ENCODE results near the gene HDAC3. TPM values are rescaled to one million over a fixed set of nuclear protein-coding genes. Genes with fewer than 3 reads are reported as not detected.

HDAC3 gene
- total and polyA plus RNA-seq, 2 donors (not counting 1 experiment from before 2014, with no cell fraction given), result 85.5 to 94.0 TPM

- Histone ChIP-seq H3K9me3 (ENCODE audit: control extremely low read depth in 1 of 3, control insufficient read depth in 2 of 3, insufficient read depth in 1 of 3, low read length in 2 of 3) (no peaks in the 10 kb centered on the region), H4K20me1 (ENCODE audit: control insufficient read depth, insufficient read depth, low read length, poor library complexity, severe bottlenecking) (peaks cover 4% of the 10 kb centered on the region), H3K27me3 (replicated peaks in 1 of 4; ENCODE audit: control extremely low read depth in 1 of 4, control insufficient read depth in 3 of 4, insufficient read depth in 4 of 4, low read length in 3 of 4) (no peaks in the 10 kb centered on the region), H3K4me2 (replicated peaks; ENCODE audit: low read depth, low read length, poor library complexity, severe bottlenecking) (no peak overlapping the region), H3K79me2 (ENCODE audit: control insufficient read depth, insufficient read depth, low read length) (peaks cover 17% of the 10 kb centered on the region), H2AFZ (ENCODE audit: insufficient read depth, low read depth, low read length, poor library complexity, severe bottlenecking) (no peak overlapping the region), H3K4me3 (ENCODE audit: control extremely low read depth in 1 of 5, extremely low read depth in 1 of 5, insufficient read depth in 1 of 5, low read depth in 2 of 5, low read length in 4 of 5) (no peak overlapping the region), H3K36me3 (replicated peaks in 1 of 2; ENCODE audit: control extremely low read depth in 1 of 2, control insufficient read depth in 1 of 2, extremely low read depth in 1 of 2, insufficient read depth in 2 of 2, low read length in 1 of 2) (peaks cover 4 to 34% of the 10 kb centered on the region in 2 experiments), H3K4me1 (ENCODE audit: control insufficient read depth in 2 of 2, insufficient read depth in 2 of 2, low read length in 2 of 2) (peaks cover 12 to 16% of the 10 kb centered on the region in 2 donors), H3K9ac (ENCODE audit: low read length) (no peak overlapping the region), H3K27ac (ENCODE audit: low read length in 2 of 2) (no peak overlapping the region)
- WGBS (ENCODE audit: insufficient coverage), result 90% methylated on average over 6 of the region's 9 CpGs
- ChIA-PET CTCF (interaction anchor here (0.7 to 2.2 kb wide), 3 partner anchors 27 to 77 kb away, joined by 3 to 6 read pairs (median 3); no protein-coding TSS in a partner anchor), POLR2A (interaction anchor here (1.1 kb wide), 1 partner anchor 11 kb away, joined by 3 read pairs; the partner anchor contains the start of gene FCHSD1)
- intact Hi-C loops (cut with micrococcal nuclease), result no loop called here
- H3K27me3 Mint-ChIP-seq, result no peaks in the 10 kb centered on the region
- no peak overlapping the region for H3K4me3 Mint-ChIP-seq
- H3K27ac Mint-ChIP-seq, result no peak overlapping the region
- H3K4me1 Mint-ChIP-seq, result peaks cover 14% of the 10 kb centered on the region
- no peaks in the 10 kb centered on the region for H3K9me3 Mint-ChIP-seq (ENCODE audit: insufficient read depth)
- TF ChIP-seq EZH2 (IDR thresholded peaks at IDR 0.05; ENCODE audit: borderline replicate concordance, insufficient read depth, low read depth, low read length, poor library complexity, severe bottlenecking), result no peak
- TF ChIP-seq CTCF (IDR thresholded peaks at IDR 0.05), result no peak
- no peak for ATAC-seq (ENCODE audit: low read depth)
- DNase-seq, result no peak
Observed at GRCh38 chr5:141640698-141641097, 4.0 kb upstream of the HDAC3 start.

GRCh38 chr5:141640051-141640415 is 3.4 kb upstream of the HDAC3 start:
- ChIA-PET POLR2A (interaction anchor here (1.1 kb wide), 1 partner anchor 11 kb away, joined by 3 read pairs; the partner anchor contains the start of gene FCHSD1), CTCF (interaction anchor here (1.0 to 7.6 kb wide), 3 partner anchors 22 to 76 kb away, joined by 3 to 116 read pairs (median 6); partner anchors contain the start of gene DIAPH1)
- H3K27me3 ChIP-seq (replicated peaks in 1 of 4; ENCODE audit: control extremely low read depth in 1 of 4, control insufficient read depth in 3 of 4, insufficient read depth in 4 of 4, low read length in 3 of 4), result no peaks in the 10 kb centered on the region
- DNase-seq, result no peak
- Mint-ChIP-seq H3K27ac (no peak overlapping the region), H3K9me3 (ENCODE audit: insufficient read depth) (no peaks in the 10 kb centered on the region), H3K4me3 (no peak overlapping the region), H3K4me1 (peaks cover 20% of the 10 kb centered on the region), H3K27me3 (no peaks in the 10 kb centered on the region)
- no peak overlapping the region for H3K4me3 ChIP-seq (ENCODE audit: control extremely low read depth in 1 of 5, extremely low read depth in 1 of 5, insufficient read depth in 1 of 5, low read depth in 2 of 5, low read length in 4 of 5)
- H3K9ac ChIP-seq (ENCODE audit: low read length), result no peak overlapping the region
- peaks cover 19 to 23% of the 10 kb centered on the region in 2 donors for H3K4me1 ChIP-seq (ENCODE audit: control insufficient read depth in 2 of 2, insufficient read depth in 2 of 2, low read length in 2 of 2)
- H3K27ac ChIP-seq (ENCODE audit: low read length in 2 of 2), result no peak overlapping the region
- TF ChIP-seq EZH2 (IDR thresholded peaks at IDR 0.05; ENCODE audit: borderline replicate concordance, insufficient read depth, low read depth, low read length, poor library complexity, severe bottlenecking), result no peak
- 95% methylated on average over 3 of the region's 3 CpGs for WGBS (ENCODE audit: insufficient coverage)
- no peaks in the 10 kb centered on the region for H3K9me3 ChIP-seq (ENCODE audit: control extremely low read depth in 1 of 3, control insufficient read depth in 2 of 3, insufficient read depth in 1 of 3, low read length in 2 of 3)
- no peak for ATAC-seq (ENCODE audit: low read depth)
- no peak overlapping the region for H3K4me2 ChIP-seq (replicated peaks; ENCODE audit: low read depth, low read length, poor library complexity, severe bottlenecking)
- intact Hi-C loops (cut with micrococcal nuclease), result no loop called here
- H4K20me1 ChIP-seq (ENCODE audit: control insufficient read depth, insufficient read depth, low read length, poor library complexity, severe bottlenecking), result peaks cover 11% of the 10 kb centered on the region
- H3K79me2 ChIP-seq (ENCODE audit: control insufficient read depth, insufficient read depth, low read length), result peaks cover 24% of the 10 kb centered on the region
- H3K36me3 ChIP-seq (replicated peaks in 1 of 2; ENCODE audit: control extremely low read depth in 1 of 2, control insufficient read depth in 1 of 2, extremely low read depth in 1 of 2, insufficient read depth in 2 of 2, low read length in 1 of 2), result peaks cover 2 to 28% of the 10 kb centered on the region in 2 experiments
- H2AFZ ChIP-seq (ENCODE audit: insufficient read depth, low read depth, low read length, poor library complexity, severe bottlenecking), result no peak overlapping the region

Measured in B cell (primary cell).